Panc1 (cell line): ENCODE results near the gene CLPTM1. TPM values are rescaled to one million over a fixed set of nuclear protein-coding genes. Genes with fewer than 3 reads are reported as not detected.
"Not testable (repeated sequence)": the region's sequence is repeated elsewhere in the genome, so short reads cannot be mapped to it uniquely, and the experiment has no call there.

Experiments used
- ATAC-seq: fragments of 200-7000 bp; cut with Tn5 transposase; 2 replicates; pipeline ENCODE4 v1.9.1; 2020; ENCODE audit warnings: mild to moderate bottlenecking, moderate library complexity
- BruUV-seq: library from RNA; stranded (reverse); fragments of 400-500 nt; replicated peaks from 2 replicates; lab custom pipeline; 2021; lab: Mats Ljungman, UMichigan
- CTCF ChIA-PET: fragments of 300-600 bp; sonication (Branson Sonifier 250); formaldehyde crosslinking; loops from one replicate; lab custom pipeline; 2022; ENCODE audit warnings: antibody characterized with exemption; lab: Charles Lee
- POLR2A ChIA-PET: fragments of 300-600 bp; sonication (Branson Sonifier 250); formaldehyde crosslinking; loops from one replicate; lab custom pipeline; 2022; ENCODE audit warnings: antibody characterized with exemption; lab: Charles Lee
- DNase-seq: peaks from one replicate; pipeline ENCODE4 v3.0.0-alpha.2; 2010; ENCODE audit warnings: low read depth, low spot score
- H3K27ac ChIP-seq: 2 replicates; pipeline ENCODE4 v1.5.1; 2011; ENCODE audit warnings: mild to moderate bottlenecking, low read length, inconsistent platforms
- H3K27me3 ChIP-seq: fragments of 200-500 bp; sonication (Bioruptor generic); 2 replicates; pipeline ENCODE4 v1.6.0; 2014; ENCODE audit warnings: low read length, inconsistent platforms; ENCODE audit not compliant: control insufficient read depth, insufficient read depth
- H3K36me3 ChIP-seq: fragments of 200-500 bp; sonication (Bioruptor generic); 2 replicates; pipeline ENCODE4 v1.5.1; 2014; ENCODE audit warnings: inconsistent platforms, mild to moderate bottlenecking, low read length, moderate library complexity; ENCODE audit not compliant: control insufficient read depth, insufficient read depth
- H3K4me1 ChIP-seq: 2 replicates; pipeline ENCODE4 v1.5.1; 2011; ENCODE audit warnings: inconsistent platforms, mild to moderate bottlenecking, low read length, moderate library complexity; ENCODE audit not compliant: control insufficient read depth, insufficient read depth
- H3K4me3 ChIP-seq, 2 experiments: 2 replicates each; pipeline ENCODE4 v1.5.1; 2011 to 2012; ENCODE audit warnings: low read depth in 2 of 2, low read length in 2 of 2, mild to moderate bottlenecking in 2 of 2, inconsistent platforms in 1 of 2, moderate library complexity in 1 of 2
- H3K9me3 ChIP-seq: fragments of 200-500 bp; sonication (Bioruptor generic); 2 replicates; pipeline ENCODE4 v1.5.1; 2014; ENCODE audit warnings: low read depth, mild to moderate bottlenecking, inconsistent platforms, low read length, moderate library complexity; ENCODE audit not compliant: control insufficient read depth, insufficient read depth
- POLR2AphosphoS5 ChIP-seq: IDR thresholded peaks from 2 replicates; pipeline ENCODE4 v1.6.1; 2012; ENCODE audit warnings: mild to moderate bottlenecking, low read depth, low read length, moderate library complexity
- SIN3A ChIP-seq: IDR thresholded peaks from 2 replicates; pipeline ENCODE4 v1.6.1; 2012; ENCODE audit warnings: low read depth, mild to moderate bottlenecking, low read length, moderate library complexity, borderline replicate concordance; ENCODE audit not compliant: insufficient read depth
- TCF7L2 ChIP-seq: IDR thresholded peaks from 2 replicates; pipeline ENCODE4 v1.6.1; 2011; ENCODE audit warnings: mild to moderate bottlenecking, low read depth, low read length, inconsistent platforms
- in situ Hi-C: cut with HindIII; loops from 2 replicates; pipeline ENCODE4 v1.10.0; 2016; ENCODE audit warnings: low sequenced_read_pairs, low pct_unique_long_range_greater_than_20kb
- intact Hi-C: fragments of 100-400 bp; cut with micrococcal nuclease; formaldehyde crosslinking; loops from one replicate; pipeline ENCODE4 v1.10.0; 2022; ENCODE audit not compliant: unreplicated experiment
- total RNA-seq: library from RNA; stranded (reverse); gene quantifications from one replicate; pipeline ENCODE4 v1.2.1, GENCODE V29; 2021; ENCODE audit not compliant: unreplicated experiment
- TF ChIP-seq, protein P1 (sequence below), 2 experiments: IDR thresholded peaks; 2 replicates each; pipeline ENCODE4 v1.6.1; 2011 to 2012; ENCODE audit warnings: low read depth in 2 of 2, control low read depth in 1 of 2, low read length in 1 of 2, mild to moderate bottlenecking in 1 of 2, moderate library complexity in 1 of 2; ENCODE audit not compliant: insufficient read depth in 1 of 2
- TF ChIP-seq, protein P2 (sequence below): fragments of 450-650 bp; IDR thresholded peaks from 2 replicates; pipeline ENCODE4 v1.5.1; 2017; ENCODE audit warnings: mild to moderate bottlenecking

CLPTM1 gene
- total RNA-seq, 1 experiment from 2014 or later: 98.4 TPM

GRCh38 chr19:44912854-44913253 is 42.3 kb upstream of the CLPTM1 start:
- H3K4me1 ChIP-seq: peaks cover 10% of the 10 kb centered on the region; the same call in 1 of the 2 replicates
- H3K9me3 ChIP-seq: no peaks in the 10 kb centered on the region
- in situ Hi-C loops: no loop called here
- no peaks in the 10 kb centered on the region for H3K36me3 ChIP-seq
- H3K4me3 ChIP-seq: no peak overlapping the region
- DNase-seq (no peak), ATAC-seq (no peak)
- no TSS peak for BruUV-seq
- intact Hi-C loops: no loop called here
- TF ChIP-seq POLR2AphosphoS5 (no peak), TCF7L2 (no peak)
- POLR2A ChIA-PET: no interaction called here
- H3K27ac ChIP-seq: no peak overlapping the region
- no peaks in the 10 kb centered on the region for H3K27me3 ChIP-seq
- CTCF ChIA-PET: no interaction called here

DNA sequence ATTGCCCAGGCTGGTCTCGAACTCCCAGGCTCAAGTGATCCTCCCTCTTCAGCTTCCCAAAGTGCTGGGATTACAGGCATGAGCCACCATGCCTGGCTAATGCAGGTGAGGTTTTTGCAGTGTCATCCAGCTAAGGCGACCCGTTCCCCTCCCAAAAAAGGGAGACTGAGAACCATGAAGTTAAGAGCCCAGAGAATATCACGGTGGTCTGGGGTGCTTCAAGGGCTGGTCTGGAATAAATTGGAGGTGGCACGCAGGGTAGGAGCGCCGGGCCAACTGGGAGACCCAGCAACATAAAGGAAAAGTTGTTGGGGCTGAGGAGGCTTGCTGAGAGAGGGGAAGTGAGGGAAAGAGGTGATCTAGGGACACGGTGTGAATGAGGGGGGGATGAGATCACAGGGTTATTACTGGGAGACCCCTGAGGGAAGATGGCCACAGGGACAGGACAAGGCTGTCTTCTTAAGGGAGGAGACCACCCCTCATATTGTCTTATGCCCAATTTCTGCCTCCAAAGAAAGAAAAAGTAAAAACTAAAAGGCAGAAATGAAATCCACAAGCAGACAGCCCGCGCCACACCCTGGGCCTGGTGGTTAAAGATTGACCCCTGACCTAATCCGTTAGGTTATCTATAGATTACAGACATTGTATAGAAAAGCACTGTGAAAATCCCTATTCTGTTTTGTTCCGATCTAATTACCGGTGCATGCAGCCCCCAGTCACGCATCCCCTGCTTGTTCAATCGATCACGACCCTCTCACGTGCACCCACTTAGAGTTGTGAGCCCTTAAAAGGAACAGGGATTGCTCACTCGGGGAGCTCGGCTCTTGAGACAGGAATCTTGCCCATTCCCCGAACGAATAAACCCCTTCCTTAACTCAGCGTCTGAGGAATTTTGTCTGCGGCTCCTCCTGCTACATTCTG is 41.4 kb upstream of the CLPTM1 start:
- H3K36me3 ChIP-seq, H3K9me3 ChIP-seq, ATAC-seq, H3K27me3 ChIP-seq, POLR2A ChIA-PET, intact Hi-C loops, in situ Hi-C loops, CTCF ChIA-PET, DNase-seq, BruUV-seq: not testable (repeated sequence)
- Histone ChIP-seq H3K27ac (peak overlapping the region; percentile 84), H3K4me3 (peak overlapping the region; percentile 47 to 55), H3K4me1 (peaks cover 10% of the 10 kb centered on the region; the same call in 1 of the 2 replicates)

GRCh38 chr19:44914433-44915206 is 40.6 kb upstream of the CLPTM1 start, which contains the start of gene APOC1:
Gene APOC1 (plus strand): TSS chr19:44914608. CDS start chr19:44914892, 284 bp downstream.
- H3K36me3 ChIP-seq, H3K9me3 ChIP-seq, DNase-seq, BruUV-seq, CTCF ChIA-PET, in situ Hi-C loops, intact Hi-C loops, H3K27me3 ChIP-seq: not testable (repeated sequence)
- peaks cover 10% of the 10 kb centered on the region; the same call in 1 of the 2 replicates for H3K4me1 ChIP-seq
- POLR2A ChIA-PET: interaction anchor here (0.7 kb wide), 1 partner anchor 19 kb away, joined by 10 read pairs; no protein-coding TSS in a partner anchor
- H3K4me3 ChIP-seq: peak within 1 kb of the TSS; percentile 47 to 55
- H3K27ac ChIP-seq: peak within 1 kb of the TSS; percentile 84
- peak; percentile 96 for ATAC-seq

DNA sequence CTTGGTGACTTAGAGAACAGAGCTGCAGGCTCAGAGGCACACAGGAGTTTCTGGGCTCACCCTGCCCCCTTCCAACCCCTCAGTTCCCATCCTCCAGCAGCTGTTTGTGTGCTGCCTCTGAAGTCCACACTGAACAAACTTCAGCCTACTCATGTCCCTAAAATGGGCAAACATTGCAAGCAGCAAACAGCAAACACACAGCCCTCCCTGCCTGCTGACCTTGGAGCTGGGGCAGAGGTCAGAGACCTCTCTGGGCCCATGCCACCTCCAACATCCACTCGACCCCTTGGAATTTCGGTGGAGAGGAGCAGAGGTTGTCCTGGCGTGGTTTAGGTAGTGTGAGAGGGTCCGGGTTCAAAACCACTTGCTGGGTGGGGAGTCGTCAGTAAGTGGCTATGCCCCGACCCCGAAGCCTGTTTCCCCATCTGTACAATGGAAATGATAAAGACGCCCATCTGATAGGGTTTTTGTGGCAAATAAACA is 30.9 kb upstream of the CLPTM1 start:
- no TSS peak for BruUV-seq
- no peaks in the 10 kb centered on the region for H3K36me3 ChIP-seq
- no peak overlapping the region for H3K27ac ChIP-seq
- intact Hi-C loops: no loop called here
- CTCF ChIA-PET: no interaction called here
- H3K27me3 ChIP-seq: no peaks in the 10 kb centered on the region
- H3K4me1 ChIP-seq: no peaks in the 10 kb centered on the region; the same call in 1 of the 2 replicates
- in situ Hi-C loops: no loop called here
- H3K4me3 ChIP-seq: no peak overlapping the region
- ATAC-seq (no peak), DNase-seq (no peak)
- TF ChIP-seq, protein P1, sequence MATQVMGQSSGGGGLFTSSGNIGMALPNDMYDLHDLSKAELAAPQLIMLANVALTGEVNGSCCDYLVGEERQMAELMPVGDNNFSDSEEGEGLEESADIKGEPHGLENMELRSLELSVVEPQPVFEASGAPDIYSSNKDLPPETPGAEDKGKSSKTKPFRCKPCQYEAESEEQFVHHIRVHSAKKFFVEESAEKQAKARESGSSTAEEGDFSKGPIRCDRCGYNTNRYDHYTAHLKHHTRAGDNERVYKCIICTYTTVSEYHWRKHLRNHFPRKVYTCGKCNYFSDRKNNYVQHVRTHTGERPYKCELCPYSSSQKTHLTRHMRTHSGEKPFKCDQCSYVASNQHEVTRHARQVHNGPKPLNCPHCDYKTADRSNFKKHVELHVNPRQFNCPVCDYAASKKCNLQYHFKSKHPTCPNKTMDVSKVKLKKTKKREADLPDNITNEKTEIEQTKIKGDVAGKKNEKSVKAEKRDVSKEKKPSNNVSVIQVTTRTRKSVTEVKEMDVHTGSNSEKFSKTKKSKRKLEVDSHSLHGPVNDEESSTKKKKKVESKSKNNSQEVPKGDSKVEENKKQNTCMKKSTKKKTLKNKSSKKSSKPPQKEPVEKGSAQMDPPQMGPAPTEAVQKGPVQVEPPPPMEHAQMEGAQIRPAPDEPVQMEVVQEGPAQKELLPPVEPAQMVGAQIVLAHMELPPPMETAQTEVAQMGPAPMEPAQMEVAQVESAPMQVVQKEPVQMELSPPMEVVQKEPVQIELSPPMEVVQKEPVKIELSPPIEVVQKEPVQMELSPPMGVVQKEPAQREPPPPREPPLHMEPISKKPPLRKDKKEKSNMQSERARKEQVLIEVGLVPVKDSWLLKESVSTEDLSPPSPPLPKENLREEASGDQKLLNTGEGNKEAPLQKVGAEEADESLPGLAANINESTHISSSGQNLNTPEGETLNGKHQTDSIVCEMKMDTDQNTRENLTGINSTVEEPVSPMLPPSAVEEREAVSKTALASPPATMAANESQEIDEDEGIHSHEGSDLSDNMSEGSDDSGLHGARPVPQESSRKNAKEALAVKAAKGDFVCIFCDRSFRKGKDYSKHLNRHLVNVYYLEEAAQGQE (IDR thresholded peaks at IDR 0.05; ENCODE audit: insufficient read depth in 1 of 2, low read depth in 2 of 2, low read length in 1 of 2): no peak
- TF ChIP-seq TCF7L2 (no peak), POLR2AphosphoS5 (no peak), SIN3A (no peak)
- TF ChIP-seq, protein P2, sequence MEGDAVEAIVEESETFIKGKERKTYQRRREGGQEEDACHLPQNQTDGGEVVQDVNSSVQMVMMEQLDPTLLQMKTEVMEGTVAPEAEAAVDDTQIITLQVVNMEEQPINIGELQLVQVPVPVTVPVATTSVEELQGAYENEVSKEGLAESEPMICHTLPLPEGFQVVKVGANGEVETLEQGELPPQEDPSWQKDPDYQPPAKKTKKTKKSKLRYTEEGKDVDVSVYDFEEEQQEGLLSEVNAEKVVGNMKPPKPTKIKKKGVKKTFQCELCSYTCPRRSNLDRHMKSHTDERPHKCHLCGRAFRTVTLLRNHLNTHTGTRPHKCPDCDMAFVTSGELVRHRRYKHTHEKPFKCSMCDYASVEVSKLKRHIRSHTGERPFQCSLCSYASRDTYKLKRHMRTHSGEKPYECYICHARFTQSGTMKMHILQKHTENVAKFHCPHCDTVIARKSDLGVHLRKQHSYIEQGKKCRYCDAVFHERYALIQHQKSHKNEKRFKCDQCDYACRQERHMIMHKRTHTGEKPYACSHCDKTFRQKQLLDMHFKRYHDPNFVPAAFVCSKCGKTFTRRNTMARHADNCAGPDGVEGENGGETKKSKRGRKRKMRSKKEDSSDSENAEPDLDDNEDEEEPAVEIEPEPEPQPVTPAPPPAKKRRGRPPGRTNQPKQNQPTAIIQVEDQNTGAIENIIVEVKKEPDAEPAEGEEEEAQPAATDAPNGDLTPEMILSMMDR: no peak
- no peaks in the 10 kb centered on the region for H3K9me3 ChIP-seq
- POLR2A ChIA-PET: no interaction called here
